ENCODE measurements around the gene MIPEP. TPM values are rescaled to one million over a fixed set of nuclear protein-coding genes. Genes with fewer than 3 reads are reported as not detected.

The MIPEP gene
- total and polyA plus RNA-seq, 4 donors, result 3.6 to 9.1 (median 6.5) TPM

GRCh38 chr13:23877286-23877685 is 11.9 kb downstream of the MIPEP start:
- intact Hi-C loops (cut with DNase I), result loop anchor here (10.0 kb wide), 2 partner anchors 162 to 302 kb away; partner anchors contain the start of gene TNFRSF19 (in 1 of the 2)
- Histone ChIP-seq H3K9me3 (ENCODE audit: control insufficient read depth, low read length) (no peaks in the 10 kb centered on the region), H3K27ac (ENCODE audit: low read depth in 1 of 2, low read length in 2 of 2) (no peak overlapping the region), H3K27me3 (ENCODE audit: control insufficient read depth in 1 of 2, insufficient read depth in 2 of 2, low read length in 1 of 2) (no peaks in the 10 kb centered on the region), H3K4me3 (ENCODE audit: low read length in 2 of 2) (no peak overlapping the region), H3K36me3 (ENCODE audit: control insufficient read depth in 1 of 2, insufficient read depth in 2 of 2, low read length in 1 of 2) (peaks cover 0 to 4% of the 10 kb centered on the region in 2 donors), H3K4me1 (ENCODE audit: control insufficient read depth in 1 of 2, insufficient read depth in 2 of 2, low read length in 2 of 2) (no peaks in the 10 kb centered on the region)
- ATAC-seq (ENCODE audit: low FRiP score), result no peak
- WGBS, 2 donors, result 89 to 91% methylated on average over 4 of the region's 4 CpGs
- DNase-seq, result no peak

GRCh38 chr13:23876265-23876664 is 12.9 kb downstream of the MIPEP start:
- Histone ChIP-seq H3K4me1 (ENCODE audit: control insufficient read depth in 1 of 2, insufficient read depth in 2 of 2, low read length in 2 of 2) (no peaks in the 10 kb centered on the region), H3K36me3 (ENCODE audit: control insufficient read depth in 1 of 2, insufficient read depth in 2 of 2, low read length in 1 of 2) (peaks cover 0 to 4% of the 10 kb centered on the region in 2 donors), H3K9me3 (ENCODE audit: control insufficient read depth, low read length) (no peaks in the 10 kb centered on the region), H3K27ac (ENCODE audit: low read depth in 1 of 2, low read length in 2 of 2) (no peak overlapping the region), H3K4me3 (ENCODE audit: low read length in 2 of 2) (no peak overlapping the region), H3K27me3 (ENCODE audit: control insufficient read depth in 1 of 2, insufficient read depth in 2 of 2, low read length in 1 of 2) (no peaks in the 10 kb centered on the region)
- DNase-seq (no peak), ATAC-seq (ENCODE audit: low FRiP score) (no peak)
- 70 to 83% methylated on average over 2 of the region's 2 CpGs for WGBS, 2 donors
- intact Hi-C loops (cut with DNase I), result loop anchor here (10.0 kb wide), 2 partner anchors 161 to 301 kb away; partner anchors contain the start of gene TNFRSF19 (in 1 of the 2)

- Histone ChIP-seq H3K4me3 (ENCODE audit: low read length in 2 of 2) (no peak overlapping the region), H3K27me3 (ENCODE audit: control insufficient read depth in 1 of 2, insufficient read depth in 2 of 2, low read length in 1 of 2) (no peaks in the 10 kb centered on the region), H3K36me3 (ENCODE audit: control insufficient read depth in 1 of 2, insufficient read depth in 2 of 2, low read length in 1 of 2) (peaks cover 2 to 3% of the 10 kb centered on the region in 2 donors), H3K27ac (ENCODE audit: low read depth in 1 of 2, low read length in 2 of 2) (no peak overlapping the region), H3K9me3 (ENCODE audit: control insufficient read depth, low read length) (no peaks in the 10 kb centered on the region), H3K4me1 (ENCODE audit: control insufficient read depth in 1 of 2, insufficient read depth in 2 of 2, low read length in 2 of 2) (no peaks in the 10 kb centered on the region)
- ATAC-seq (ENCODE audit: low FRiP score), result no peak
- 86 to 88% methylated on average over 2 of the region's 2 CpGs for WGBS, 2 donors
- DNase-seq, result no peak
- intact Hi-C loops (cut with DNase I), result loop anchor here (1.0 to 10.0 kb wide), 4 partner anchors 157 to 405 kb away; partner anchors contain the start of gene TNFRSF19 (in 1 of the 2)
Observed at GRCh38 chr13:23871616-23872220, 17.5 kb downstream of the MIPEP start.

- H3K27me3 ChIP-seq (ENCODE audit: control insufficient read depth in 1 of 2, insufficient read depth in 2 of 2, low read length in 1 of 2), result no peaks in the 10 kb centered on the region
- no peak for ATAC-seq (ENCODE audit: low FRiP score)
- 91 to 93% methylated on average over 12 of the region's 12 CpGs for WGBS, 2 donors
- no peaks in the 10 kb centered on the region for H3K4me1 ChIP-seq (ENCODE audit: control insufficient read depth in 1 of 2, insufficient read depth in 2 of 2, low read length in 2 of 2)
- intact Hi-C loops (cut with DNase I), result loop anchor here (1.0 to 10.0 kb wide), 4 partner anchors 156 to 404 kb away; partner anchors contain the start of gene TNFRSF19 (in 1 of the 2)
- no peak overlapping the region for H3K4me3 ChIP-seq (ENCODE audit: low read length in 2 of 2)
- peaks cover 2 to 3% of the 10 kb centered on the region in 2 donors for H3K36me3 ChIP-seq (ENCODE audit: control insufficient read depth in 1 of 2, insufficient read depth in 2 of 2, low read length in 1 of 2)
- no peak for DNase-seq
- no peak overlapping the region for H3K27ac ChIP-seq (ENCODE audit: low read depth in 1 of 2, low read length in 2 of 2)
- no peaks in the 10 kb centered on the region for H3K9me3 ChIP-seq (ENCODE audit: control insufficient read depth, low read length)
Observed at GRCh38 chr13:23870356-23871140, 18.7 kb downstream of the MIPEP start.

GRCh38 chr13:23868521-23868920 is 20.7 kb downstream of the MIPEP start:
- no peak for ATAC-seq (ENCODE audit: low FRiP score)

GRCh38 chr13:23867027-23867491 is 22.1 kb downstream of the MIPEP start:
- Histone ChIP-seq H3K4me1 (ENCODE audit: control insufficient read depth in 1 of 2, insufficient read depth in 2 of 2, low read length in 2 of 2) (no peaks in the 10 kb centered on the region), H3K4me3 (ENCODE audit: low read length in 2 of 2) (no peak overlapping the region), H3K36me3 (ENCODE audit: control insufficient read depth in 1 of 2, insufficient read depth in 2 of 2, low read length in 1 of 2) (peaks cover 2 to 3% of the 10 kb centered on the region in 2 donors), H3K27ac (ENCODE audit: low read depth in 1 of 2, low read length in 2 of 2) (no peak overlapping the region), H3K9me3 (ENCODE audit: control insufficient read depth, low read length) (no peaks in the 10 kb centered on the region), H3K27me3 (ENCODE audit: control insufficient read depth in 1 of 2, insufficient read depth in 2 of 2, low read length in 1 of 2) (no peaks in the 10 kb centered on the region)
- intact Hi-C loops (cut with DNase I), result no loop called here
- 88 to 90% methylated on average over 8 of the region's 8 CpGs for WGBS, 2 donors
- no peak for ATAC-seq (ENCODE audit: low FRiP score)
- DNase-seq, result no peak

More at GRCh38 chr13:23868521-23868920, 20.7 kb downstream of the MIPEP start:
- Histone ChIP-seq H3K27ac (ENCODE audit: low read depth in 1 of 2, low read length in 2 of 2) (no peak overlapping the region), H3K27me3 (ENCODE audit: control insufficient read depth in 1 of 2, insufficient read depth in 2 of 2, low read length in 1 of 2) (no peaks in the 10 kb centered on the region), H3K4me3 (ENCODE audit: low read length in 2 of 2) (no peak overlapping the region), H3K9me3 (ENCODE audit: control insufficient read depth, low read length) (no peaks in the 10 kb centered on the region), H3K4me1 (ENCODE audit: control insufficient read depth in 1 of 2, insufficient read depth in 2 of 2, low read length in 2 of 2) (no peaks in the 10 kb centered on the region), H3K36me3 (ENCODE audit: control insufficient read depth in 1 of 2, insufficient read depth in 2 of 2, low read length in 1 of 2) (peaks cover 2 to 3% of the 10 kb centered on the region in 2 donors)
- no peak for DNase-seq
- intact Hi-C loops (cut with DNase I), result no loop called here
- WGBS, 2 donors, result 76 to 89% methylated on average over 5 of the region's 5 CpGs

- 91 to 93% methylated on average over 9 of the region's 9 CpGs for whole genome bisulfite sequencing, 2 donors
- peak; percentile 41 for ATAC-seq (ENCODE audit: low FRiP score)
Observed at GRCh38 chr13:23866420-23867026, 22.7 kb downstream of the MIPEP start.

GRCh38 chr13:23865906-23866305 is 23.3 kb downstream of the MIPEP start:
- no peaks in the 10 kb centered on the region for H3K4me1 ChIP-seq (ENCODE audit: control insufficient read depth in 1 of 2, insufficient read depth in 2 of 2, low read length in 2 of 2)
- no peak overlapping the region for H3K4me3 ChIP-seq (ENCODE audit: low read length in 2 of 2)
- H3K9me3 ChIP-seq (ENCODE audit: control insufficient read depth, low read length), result no peaks in the 10 kb centered on the region
- ATAC-seq (ENCODE audit: low FRiP score), result peak; percentile 44
- no peak overlapping the region for H3K27ac ChIP-seq (ENCODE audit: low read depth in 1 of 2, low read length in 2 of 2)
- 86 to 91% methylated on average over 7 of the region's 7 CpGs for WGBS, 2 donors
- intact Hi-C loops (cut with DNase I), result no loop called here
- DNase-seq, result no peak
- no peaks in the 10 kb centered on the region for H3K27me3 ChIP-seq (ENCODE audit: control insufficient read depth in 1 of 2, insufficient read depth in 2 of 2, low read length in 1 of 2)
- peaks cover 2 to 6% of the 10 kb centered on the region in 2 donors for H3K36me3 ChIP-seq (ENCODE audit: control insufficient read depth in 1 of 2, insufficient read depth in 2 of 2, low read length in 1 of 2)

More at GRCh38 chr13:23866420-23867026, 22.7 kb downstream of the MIPEP start:
- intact Hi-C loops (cut with DNase I), result no loop called here
- no peak overlapping the region for H3K27ac ChIP-seq (ENCODE audit: low read depth in 1 of 2, low read length in 2 of 2)
- no peaks in the 10 kb centered on the region for H3K9me3 ChIP-seq (ENCODE audit: control insufficient read depth, low read length)
- H3K4me3 ChIP-seq (ENCODE audit: low read length in 2 of 2), result no peak overlapping the region
- no peak for DNase-seq
- no peaks in the 10 kb centered on the region for H3K4me1 ChIP-seq (ENCODE audit: control insufficient read depth in 1 of 2, insufficient read depth in 2 of 2, low read length in 2 of 2)
- peaks cover 2 to 3% of the 10 kb centered on the region in 2 donors for H3K36me3 ChIP-seq (ENCODE audit: control insufficient read depth in 1 of 2, insufficient read depth in 2 of 2, low read length in 1 of 2)
- no peaks in the 10 kb centered on the region for H3K27me3 ChIP-seq (ENCODE audit: control insufficient read depth in 1 of 2, insufficient read depth in 2 of 2, low read length in 1 of 2)
